Endodermal cell (in vitro differentiated cells): ENCODE measurements around the gene TSTD2. TPM values are rescaled to one million over a fixed set of nuclear protein-coding genes. Genes with fewer than 3 reads are reported as not detected.

Experiments
- DNase-seq: peaks from one replicate; pipeline ENCODE4 v3.0.0-alpha.2; 2017
- H3K27ac ChIP-seq: 2 replicates; pipeline ENCODE4 v1.5.1; 2013; ENCODE audit warnings: mild to moderate bottlenecking, low read depth, low read length, moderate library complexity
- H3K27me3 ChIP-seq: 2 replicates; pipeline ENCODE4 v1.6.1; 2013; ENCODE audit warnings: mild to moderate bottlenecking, low read length, moderate library complexity; ENCODE audit not compliant: insufficient read depth, control insufficient read depth, poor library complexity, severe bottlenecking
- H3K36me3 ChIP-seq: 2 replicates; pipeline ENCODE4 v1.7.0; 2013; ENCODE audit warnings: mild to moderate bottlenecking, low read length, moderate library complexity; ENCODE audit not compliant: control insufficient read depth, insufficient read depth
- H3K4me1 ChIP-seq: one replicate; pipeline ENCODE4 v1.7.0; 2013; ENCODE audit warnings: low read length; ENCODE audit not compliant: control insufficient read depth, insufficient read depth
- H3K4me3 ChIP-seq: 2 replicates; pipeline ENCODE4 v1.5.1; 2013; ENCODE audit warnings: mild to moderate bottlenecking, low read length, moderate library complexity
- H3K9ac ChIP-seq: 2 replicates; pipeline ENCODE4 v1.6.1; 2013; ENCODE audit warnings: mild to moderate bottlenecking, low read length, moderate library complexity; ENCODE audit not compliant: poor library complexity, severe bottlenecking; ENCODE audit errors: extremely low read depth
- H3K9me3 ChIP-seq: 2 replicates; pipeline ENCODE4 v1.6.1; 2013; ENCODE audit warnings: mild to moderate bottlenecking, low read length, moderate library complexity; ENCODE audit not compliant: control insufficient read depth
- H3K27ac Mint-ChIP-seq: 2 replicates; pipeline ENCODE4 v1.8.0; 2020; ENCODE audit warnings: mixed read lengths
- H3K27me3 Mint-ChIP-seq: 2 replicates; pipeline ENCODE4 v1.8.0; 2021; ENCODE audit warnings: mild to moderate bottlenecking, mixed read lengths; ENCODE audit not compliant: insufficient read depth
- H3K36me3 Mint-ChIP-seq: 2 replicates; pipeline ENCODE4 v1.8.0; 2020; ENCODE audit warnings: low read depth, mixed read lengths
- H3K4me1 Mint-ChIP-seq: 2 replicates; pipeline ENCODE4 v1.8.0; 2020; ENCODE audit warnings: mixed read lengths
- H3K4me3 Mint-ChIP-seq: 2 replicates; pipeline ENCODE4 v1.8.0; 2020; ENCODE audit warnings: mild to moderate bottlenecking, moderate library complexity, mixed read lengths
- H3K9me3 Mint-ChIP-seq: 2 replicates; pipeline ENCODE4 v1.8.0; 2020; ENCODE audit warnings: mild to moderate bottlenecking, mixed read lengths
- WGBS, 2 experiments: methylation state at CpG; one replicate each; pipeline versions ENCODE4 v1.1.5 to v1.1.7; 2013; ENCODE audit warnings: missing lambda C conversion rate in 2 of 2, mixed read lengths in 1 of 2; ENCODE audit not compliant: insufficient coverage in 1 of 2, insufficient read length in 1 of 2; 5-methylcytosine and 5-hydroxymethylcytosine counted together
- total RNA-seq, 2 donors: library from RNA; stranded (reverse); fragmentation: NEBNext Ultra II Directional in 1 of 2; extraction: Animal tissue kit (Norgen Biotek cat#: 25700) in 1 of 2; gene quantifications; 2 replicates in 1 of 2; 3 replicates in 1 of 2; pipeline ENCODE4 v1.2.1, GENCODE V29; 2021
- TF ChIP-seq, protein P1 (sequence below): fragments of 200-600 bp; sonication (generic); conservative IDR thresholded peaks from 2 replicates; pipeline ENCODE4 v1.5.0; 2021; ENCODE audit warnings: antibody characterized with exemption, mild to moderate bottlenecking

TSTD2 gene
- total RNA-seq, 2 donors from 2014 or later: 23.0 TPM

DNA sequence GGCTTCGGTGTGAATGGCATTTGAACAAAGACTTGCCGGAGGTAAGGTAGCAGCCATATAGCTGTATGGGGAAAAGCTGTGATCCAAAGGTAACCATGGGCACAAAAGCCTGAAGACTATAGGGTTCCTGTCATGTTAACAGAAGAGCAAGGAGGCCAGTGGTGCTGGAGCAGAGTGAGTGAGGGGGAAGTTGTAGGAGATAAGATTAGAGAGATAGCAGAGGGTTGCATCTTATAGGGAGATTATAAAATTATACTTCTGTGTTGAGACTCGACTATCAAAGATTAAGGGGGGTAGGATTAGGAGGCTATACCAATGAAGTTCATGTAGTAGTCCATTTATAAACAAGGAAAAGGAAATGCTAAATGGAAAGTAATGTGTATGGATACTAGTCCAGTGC lies 3.7 kb upstream of the TSTD2 start:
- H3K9ac ChIP-seq: no peak overlapping the region
- no peaks in the 10 kb centered on the region for H3K27me3 Mint-ChIP-seq
- no peak for DNase-seq
- no peak overlapping the region for H3K27ac ChIP-seq
- WGBS, 2 experiments: 90 to 91% methylated on average over 3 of the region's 3 CpGs
- no peak overlapping the region for H3K4me3 Mint-ChIP-seq
- no peaks in the 10 kb centered on the region for H3K27me3 ChIP-seq
- TF ChIP-seq, protein P1, sequence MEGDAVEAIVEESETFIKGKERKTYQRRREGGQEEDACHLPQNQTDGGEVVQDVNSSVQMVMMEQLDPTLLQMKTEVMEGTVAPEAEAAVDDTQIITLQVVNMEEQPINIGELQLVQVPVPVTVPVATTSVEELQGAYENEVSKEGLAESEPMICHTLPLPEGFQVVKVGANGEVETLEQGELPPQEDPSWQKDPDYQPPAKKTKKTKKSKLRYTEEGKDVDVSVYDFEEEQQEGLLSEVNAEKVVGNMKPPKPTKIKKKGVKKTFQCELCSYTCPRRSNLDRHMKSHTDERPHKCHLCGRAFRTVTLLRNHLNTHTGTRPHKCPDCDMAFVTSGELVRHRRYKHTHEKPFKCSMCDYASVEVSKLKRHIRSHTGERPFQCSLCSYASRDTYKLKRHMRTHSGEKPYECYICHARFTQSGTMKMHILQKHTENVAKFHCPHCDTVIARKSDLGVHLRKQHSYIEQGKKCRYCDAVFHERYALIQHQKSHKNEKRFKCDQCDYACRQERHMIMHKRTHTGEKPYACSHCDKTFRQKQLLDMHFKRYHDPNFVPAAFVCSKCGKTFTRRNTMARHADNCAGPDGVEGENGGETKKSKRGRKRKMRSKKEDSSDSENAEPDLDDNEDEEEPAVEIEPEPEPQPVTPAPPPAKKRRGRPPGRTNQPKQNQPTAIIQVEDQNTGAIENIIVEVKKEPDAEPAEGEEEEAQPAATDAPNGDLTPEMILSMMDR: no peak
- H3K36me3 ChIP-seq: peaks cover 10% of the 10 kb centered on the region
- no peak overlapping the region for H3K27ac Mint-ChIP-seq
- H3K36me3 Mint-ChIP-seq: peaks cover 5% of the 10 kb centered on the region
- no peaks in the 10 kb centered on the region for H3K9me3 ChIP-seq
- no peaks in the 10 kb centered on the region for H3K9me3 Mint-ChIP-seq
- H3K4me1 ChIP-seq: peaks cover 2% of the 10 kb centered on the region
- H3K4me3 ChIP-seq: peak overlapping the region; percentile 62
- peaks cover 23% of the 10 kb centered on the region for H3K4me1 Mint-ChIP-seq

DNA sequence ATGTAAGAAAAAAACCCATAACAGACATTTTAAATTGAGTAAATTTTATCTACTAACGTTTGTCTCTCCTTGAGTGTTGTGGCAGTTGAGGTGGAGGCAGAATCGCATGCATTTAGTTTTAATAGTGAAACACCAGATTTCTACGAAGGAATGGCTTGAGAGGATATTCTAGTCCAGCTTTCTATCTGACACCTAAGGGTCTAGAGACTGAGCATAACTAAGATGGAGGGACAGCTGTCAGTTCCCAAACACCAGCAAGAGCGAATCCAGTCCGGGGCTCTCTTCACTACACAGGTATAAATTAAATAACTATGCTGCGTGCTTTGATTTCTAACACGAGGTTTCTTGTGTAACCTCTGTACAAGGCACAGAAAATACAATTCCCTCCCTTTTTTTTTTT lies 1.9 kb upstream of the TSTD2 start:
- peak overlapping the region; percentile 95 for H3K4me3 ChIP-seq
- DNase-seq: no peak
- Mint-ChIP-seq H3K36me3 (no peaks in the 10 kb centered on the region), H3K9me3 (no peaks in the 10 kb centered on the region), H3K4me3 (peak overlapping the region; percentile 74), H3K4me1 (peaks cover 26% of the 10 kb centered on the region), H3K27ac (no peak overlapping the region), H3K27me3 (no peaks in the 10 kb centered on the region)
- no peaks in the 10 kb centered on the region for H3K36me3 ChIP-seq
- H3K27me3 ChIP-seq: no peaks in the 10 kb centered on the region
- WGBS, 2 experiments: 84 to 86% methylated on average over 3 to 7 of the region's 7 CpGs
- TF ChIP-seq, protein P1: no peak
- H3K27ac ChIP-seq: no peak overlapping the region
- no peaks in the 10 kb centered on the region for H3K9me3 ChIP-seq
- H3K9ac ChIP-seq: peak overlapping the region; percentile 100
- peaks cover 2% of the 10 kb centered on the region for H3K4me1 ChIP-seq

DNA sequence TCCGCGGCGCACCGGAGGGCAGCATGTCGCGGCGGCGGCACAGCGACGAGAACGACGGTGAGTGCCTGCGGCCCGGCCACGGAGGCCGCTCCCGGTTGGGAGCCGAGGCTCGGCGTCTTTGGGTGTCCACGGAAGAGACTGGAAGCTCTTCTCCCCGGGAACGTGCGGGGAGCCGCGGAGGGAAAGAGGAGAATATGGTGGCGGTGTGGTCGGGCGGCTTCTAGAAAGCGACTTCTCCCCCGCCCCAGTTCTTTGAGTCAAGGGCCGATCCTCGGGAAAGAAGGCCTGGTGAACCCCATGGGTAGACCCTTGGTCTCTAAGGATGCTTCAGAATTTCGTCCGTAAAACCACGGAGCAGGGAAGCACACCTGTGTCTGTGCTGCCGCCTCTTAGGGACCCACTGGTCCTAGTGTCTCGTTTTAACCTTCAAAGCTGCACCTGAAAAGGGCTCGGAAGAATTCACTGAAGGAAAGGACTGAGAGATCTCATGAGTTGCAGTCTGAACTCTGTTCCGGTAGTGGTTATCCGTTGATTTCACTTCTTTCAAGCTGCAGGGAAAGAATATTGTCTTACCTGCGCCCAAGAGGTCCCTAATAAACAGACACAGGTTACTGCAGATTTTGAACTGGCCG lies 807 bp upstream of the TSTD2 start:
- H3K4me1 Mint-ChIP-seq: peaks cover 29% of the 10 kb centered on the region
- no peaks in the 10 kb centered on the region for H3K27me3 ChIP-seq
- TF ChIP-seq, protein P1: no peak
- peak overlapping the region; percentile 95 for H3K4me3 ChIP-seq
- H3K27me3 Mint-ChIP-seq: no peaks in the 10 kb centered on the region
- peak overlapping the region; percentile 74 for H3K4me3 Mint-ChIP-seq
- no peak for DNase-seq
- H3K36me3 ChIP-seq: no peaks in the 10 kb centered on the region
- peak overlapping the region; percentile 100 for H3K9ac ChIP-seq
- no peaks in the 10 kb centered on the region for H3K9me3 Mint-ChIP-seq
- no peaks in the 10 kb centered on the region for H3K36me3 Mint-ChIP-seq
- WGBS, 2 experiments: 0 to 1% methylated on average over 29 to 43 of the region's 43 CpGs
- H3K27ac ChIP-seq: peak overlapping the region; percentile 100
- no peaks in the 10 kb centered on the region for H3K9me3 ChIP-seq
- H3K27ac Mint-ChIP-seq: peak overlapping the region; percentile 100
- H3K4me1 ChIP-seq: peaks cover 2% of the 10 kb centered on the region
